Measurements from ENCODE around the gene IL1RL1.

Gene IL1RL1

DNA sequence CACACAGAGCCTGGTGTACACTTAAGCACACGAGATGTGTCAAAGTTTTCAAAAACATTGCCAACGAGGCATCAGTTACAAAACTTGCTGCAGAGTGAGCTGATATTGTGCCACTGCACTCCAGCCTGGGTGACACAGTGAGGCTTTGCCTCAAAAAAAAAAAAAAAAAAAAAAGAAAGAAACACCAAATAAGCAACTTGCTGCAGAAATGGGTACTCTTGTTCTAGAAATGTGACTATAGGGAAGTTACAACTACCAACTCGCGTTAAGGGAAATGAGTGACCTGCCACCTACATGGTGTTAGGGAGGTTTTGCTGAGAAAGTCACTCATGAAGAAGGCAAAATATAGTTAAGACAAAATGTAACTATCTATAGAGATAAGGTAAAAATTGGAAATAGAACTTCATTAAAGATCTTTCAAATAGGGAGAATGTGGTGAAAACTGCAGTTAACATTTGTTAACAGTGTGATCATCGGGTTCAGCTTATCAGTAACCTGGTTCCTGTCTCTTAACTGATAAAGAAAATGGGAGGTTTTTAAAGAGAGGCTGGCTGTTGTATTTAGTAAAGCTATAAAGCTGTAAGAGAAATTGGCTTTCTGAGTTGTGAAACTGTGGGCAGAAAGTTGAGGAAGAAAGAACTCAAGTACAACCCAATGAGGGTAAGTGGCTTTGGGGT lies at the start of gene IL1RL1:
IL1RL1 (plus strand) TSS at position 600 of the 677 bp plus-strand sequence. CDS start 26,702 bp downstream, outside the sequence.
- Histone ChIP-seq H3K79me2 (ENCODE audit: insufficient read depth, low read length) (no peaks in the 10 kb centered on the region), H3K9me2 (ENCODE audit: low read depth, low read length) (no peaks in the 10 kb centered on the region), H3K27me3 (ENCODE audit: insufficient read depth, low read length) (no peaks in the 10 kb centered on the region), H3K4me2 (ENCODE audit: low read length) (no peak within 1 kb of the TSS), H3F3A (ENCODE audit: insufficient read depth, low read length) (no peaks in the 10 kb centered on the region), H3K27ac (ENCODE audit: low read depth, low read length, poor library complexity, severe bottlenecking) (no peak within 1 kb of the TSS), H2AFZ (ENCODE audit: low read length) (no peak within 1 kb of the TSS), H3K36me3 (ENCODE audit: insufficient read depth, low read length) (no peaks in the 10 kb centered on the region), H3K9ac (ENCODE audit: low read length) (no peak within 1 kb of the TSS), H3K4me3 (ENCODE audit: low read depth, low read length, poor library complexity, severe bottlenecking) (no peak within 1 kb of the TSS), H3K9me3 (ENCODE audit: low read length) (no peaks in the 10 kb centered on the region), H4K20me1 (ENCODE audit: insufficient read depth, low read length) (no peaks in the 10 kb centered on the region), H3K4me1 (ENCODE audit: insufficient read depth, low read length, severe bottlenecking) (no peaks in the 10 kb centered on the region)
- TF ChIP-seq EZH2 (IDR thresholded peaks at IDR 0.05; ENCODE audit: borderline replicate concordance, low read length), result no peak
- TF ChIP-seq, protein P1, sequence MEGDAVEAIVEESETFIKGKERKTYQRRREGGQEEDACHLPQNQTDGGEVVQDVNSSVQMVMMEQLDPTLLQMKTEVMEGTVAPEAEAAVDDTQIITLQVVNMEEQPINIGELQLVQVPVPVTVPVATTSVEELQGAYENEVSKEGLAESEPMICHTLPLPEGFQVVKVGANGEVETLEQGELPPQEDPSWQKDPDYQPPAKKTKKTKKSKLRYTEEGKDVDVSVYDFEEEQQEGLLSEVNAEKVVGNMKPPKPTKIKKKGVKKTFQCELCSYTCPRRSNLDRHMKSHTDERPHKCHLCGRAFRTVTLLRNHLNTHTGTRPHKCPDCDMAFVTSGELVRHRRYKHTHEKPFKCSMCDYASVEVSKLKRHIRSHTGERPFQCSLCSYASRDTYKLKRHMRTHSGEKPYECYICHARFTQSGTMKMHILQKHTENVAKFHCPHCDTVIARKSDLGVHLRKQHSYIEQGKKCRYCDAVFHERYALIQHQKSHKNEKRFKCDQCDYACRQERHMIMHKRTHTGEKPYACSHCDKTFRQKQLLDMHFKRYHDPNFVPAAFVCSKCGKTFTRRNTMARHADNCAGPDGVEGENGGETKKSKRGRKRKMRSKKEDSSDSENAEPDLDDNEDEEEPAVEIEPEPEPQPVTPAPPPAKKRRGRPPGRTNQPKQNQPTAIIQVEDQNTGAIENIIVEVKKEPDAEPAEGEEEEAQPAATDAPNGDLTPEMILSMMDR (IDR thresholded peaks at IDR 0.05; ENCODE audit: low read length), result no peak

DNA sequence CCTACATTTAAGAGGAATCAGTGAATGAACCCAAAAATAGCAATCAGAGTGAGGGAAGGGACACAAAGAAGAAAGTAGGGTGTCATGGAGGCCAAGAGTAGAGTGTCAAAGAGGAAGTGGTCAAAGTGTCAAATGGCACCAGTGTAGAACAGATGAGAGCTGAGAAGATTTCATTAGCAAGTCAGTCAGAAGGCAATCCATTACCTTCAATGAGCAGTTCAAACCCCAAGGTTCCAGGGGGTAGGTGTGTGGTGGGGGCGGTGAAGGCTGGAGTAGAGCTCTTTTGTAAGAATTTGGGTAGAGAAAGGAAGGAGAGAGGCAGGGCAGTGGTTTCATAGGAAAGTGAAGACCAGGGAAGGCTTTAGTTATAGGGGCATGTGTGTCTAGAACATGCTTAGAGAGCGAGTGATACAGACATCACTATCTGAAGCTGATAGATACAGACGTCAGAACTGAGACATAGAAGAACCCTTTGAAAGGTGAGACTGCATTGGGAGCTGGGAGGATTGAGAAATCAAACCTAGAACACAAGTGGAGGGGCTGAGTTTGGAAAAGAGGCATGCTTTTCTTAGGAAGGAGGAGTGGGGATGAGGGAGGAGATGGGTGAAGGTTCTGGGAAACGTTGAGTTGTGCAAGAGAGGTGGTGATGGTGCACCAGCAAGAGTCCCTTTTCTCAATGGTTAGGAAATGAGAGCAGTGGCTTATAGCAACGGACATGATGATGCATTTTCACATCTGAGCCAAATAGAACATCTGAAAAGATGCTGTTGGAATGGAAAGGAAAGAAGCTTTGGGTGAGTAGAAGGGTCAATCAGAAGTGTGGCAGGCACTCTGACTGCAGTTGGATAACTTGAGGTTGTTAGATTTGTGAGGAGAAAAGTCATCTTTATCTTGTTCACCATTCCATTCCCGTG lies 48.9 kb upstream of the IL1RL1 start:
- Histone ChIP-seq H3F3A (ENCODE audit: insufficient read depth, low read length) (no peaks in the 10 kb centered on the region), H3K79me2 (ENCODE audit: insufficient read depth, low read length) (no peaks in the 10 kb centered on the region), H3K9me3 (ENCODE audit: low read length) (no peaks in the 10 kb centered on the region), H4K20me1 (ENCODE audit: insufficient read depth, low read length) (no peaks in the 10 kb centered on the region), H3K4me3 (ENCODE audit: low read depth, low read length, poor library complexity, severe bottlenecking) (no peak overlapping the region), H3K4me1 (ENCODE audit: insufficient read depth, low read length, severe bottlenecking) (no peaks in the 10 kb centered on the region), H3K36me3 (ENCODE audit: insufficient read depth, low read length) (no peaks in the 10 kb centered on the region), H3K4me2 (ENCODE audit: low read length) (no peak overlapping the region), H3K27ac (ENCODE audit: low read depth, low read length, poor library complexity, severe bottlenecking) (no peak overlapping the region), H3K9ac (ENCODE audit: low read length) (no peak overlapping the region), H2AFZ (ENCODE audit: low read length) (no peak overlapping the region), H3K9me2 (ENCODE audit: low read depth, low read length) (no peaks in the 10 kb centered on the region), H3K27me3 (ENCODE audit: insufficient read depth, low read length) (no peaks in the 10 kb centered on the region)
- TF ChIP-seq, protein P1 (IDR thresholded peaks at IDR 0.05; ENCODE audit: low read length), result no peak
- no peak for TF ChIP-seq EZH2 (IDR thresholded peaks at IDR 0.05; ENCODE audit: borderline replicate concordance, low read length)

DNA sequence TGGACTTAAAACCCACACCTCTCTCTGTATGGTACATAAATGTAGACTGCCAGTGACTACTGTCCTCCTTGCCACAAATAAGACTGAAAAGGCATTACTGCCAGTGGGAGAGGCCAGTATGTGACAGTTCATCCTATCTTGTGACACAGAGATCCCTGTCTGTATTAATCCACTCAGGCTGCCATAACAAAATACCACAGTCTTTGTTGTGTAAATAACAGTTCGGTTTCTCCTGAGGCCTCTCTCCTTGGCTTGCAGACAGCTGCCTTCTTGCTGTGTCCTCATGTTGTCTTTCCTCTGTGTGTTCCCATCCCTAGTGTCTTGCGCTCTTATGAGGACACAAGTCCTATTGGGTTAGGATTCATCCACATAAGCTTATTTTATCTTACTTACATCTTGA lies 46.4 kb upstream of the IL1RL1 start:
- H3K4me1 ChIP-seq (ENCODE audit: insufficient read depth, low read length, severe bottlenecking), result no peaks in the 10 kb centered on the region
- no peaks in the 10 kb centered on the region for H4K20me1 ChIP-seq (ENCODE audit: insufficient read depth, low read length)
- no peak overlapping the region for H3K27ac ChIP-seq (ENCODE audit: low read depth, low read length, poor library complexity, severe bottlenecking)
- TF ChIP-seq, protein P1 (IDR thresholded peaks at IDR 0.05; ENCODE audit: low read length), result no peak
- TF ChIP-seq EZH2 (IDR thresholded peaks at IDR 0.05; ENCODE audit: borderline replicate concordance, low read length), result no peak
- H3K9me3 ChIP-seq (ENCODE audit: low read length), result no peaks in the 10 kb centered on the region
- no peaks in the 10 kb centered on the region for H3K27me3 ChIP-seq (ENCODE audit: insufficient read depth, low read length)
- no peaks in the 10 kb centered on the region for H3K36me3 ChIP-seq (ENCODE audit: insufficient read depth, low read length)
- no peak overlapping the region for H3K9ac ChIP-seq (ENCODE audit: low read length)
- no peaks in the 10 kb centered on the region for H3K9me2 ChIP-seq (ENCODE audit: low read depth, low read length)
- H3K4me2 ChIP-seq (ENCODE audit: low read length), result no peak overlapping the region
- H3F3A ChIP-seq (ENCODE audit: insufficient read depth, low read length), result no peaks in the 10 kb centered on the region
- H3K4me3 ChIP-seq (ENCODE audit: low read depth, low read length, poor library complexity, severe bottlenecking), result no peak overlapping the region
- no peak overlapping the region for H2AFZ ChIP-seq (ENCODE audit: low read length)
- H3K79me2 ChIP-seq (ENCODE audit: insufficient read depth, low read length), result no peaks in the 10 kb centered on the region

Measured in OCI-LY1 (cell line).